ENCODE data around the gene RPP21. TPM values are rescaled to one million over a fixed set of nuclear protein-coding genes. Genes with fewer than 3 reads are reported as not detected.

Gene RPP21
- total RNA-seq: 32.1 and 65.0 TPM in 2 replicates

DNA sequence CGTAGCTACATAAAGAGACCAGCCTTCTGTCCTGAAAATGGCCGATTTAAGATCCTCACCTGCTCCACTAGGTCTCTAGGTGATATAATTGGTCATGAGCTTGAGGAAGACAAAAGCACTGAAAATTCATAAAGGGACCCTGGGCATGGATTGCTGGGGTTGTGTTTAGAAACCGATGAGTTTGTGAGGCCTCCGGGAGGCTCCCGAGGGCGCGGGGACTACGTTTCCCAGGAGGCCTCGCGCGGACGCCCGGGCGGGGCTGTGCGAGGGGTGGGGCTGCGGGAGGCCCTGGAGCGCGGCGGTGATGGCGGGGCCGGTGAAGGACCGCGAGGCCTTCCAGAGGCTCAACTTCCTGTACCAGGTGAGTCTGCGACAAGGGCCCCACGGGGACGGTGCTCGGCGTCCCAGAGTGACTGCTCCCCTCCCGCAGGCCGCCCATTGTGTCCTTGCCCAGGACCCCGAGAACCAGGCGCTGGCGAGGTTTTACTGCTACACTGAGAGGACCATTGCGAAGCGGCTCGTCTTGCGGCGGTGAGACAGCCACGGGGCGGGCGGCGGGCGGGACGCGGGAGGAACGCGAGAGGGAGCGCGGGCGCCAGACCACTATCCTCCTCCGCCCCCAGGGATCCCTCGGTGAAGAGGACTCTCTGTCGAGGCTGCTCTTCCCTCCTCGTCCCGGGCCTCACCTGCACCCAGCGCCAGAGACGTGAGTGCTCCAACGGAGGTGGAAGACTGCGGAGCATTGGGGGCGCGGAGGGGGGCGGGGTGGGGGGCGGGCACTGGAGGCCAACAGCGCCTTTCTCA is at the start of gene RPP21:
Gene RPP21, plus strand, starts transcription at position 289 of the 804 bp plus-strand sequence. Its CDS starts 16 bp downstream, at position 305.

DNA sequence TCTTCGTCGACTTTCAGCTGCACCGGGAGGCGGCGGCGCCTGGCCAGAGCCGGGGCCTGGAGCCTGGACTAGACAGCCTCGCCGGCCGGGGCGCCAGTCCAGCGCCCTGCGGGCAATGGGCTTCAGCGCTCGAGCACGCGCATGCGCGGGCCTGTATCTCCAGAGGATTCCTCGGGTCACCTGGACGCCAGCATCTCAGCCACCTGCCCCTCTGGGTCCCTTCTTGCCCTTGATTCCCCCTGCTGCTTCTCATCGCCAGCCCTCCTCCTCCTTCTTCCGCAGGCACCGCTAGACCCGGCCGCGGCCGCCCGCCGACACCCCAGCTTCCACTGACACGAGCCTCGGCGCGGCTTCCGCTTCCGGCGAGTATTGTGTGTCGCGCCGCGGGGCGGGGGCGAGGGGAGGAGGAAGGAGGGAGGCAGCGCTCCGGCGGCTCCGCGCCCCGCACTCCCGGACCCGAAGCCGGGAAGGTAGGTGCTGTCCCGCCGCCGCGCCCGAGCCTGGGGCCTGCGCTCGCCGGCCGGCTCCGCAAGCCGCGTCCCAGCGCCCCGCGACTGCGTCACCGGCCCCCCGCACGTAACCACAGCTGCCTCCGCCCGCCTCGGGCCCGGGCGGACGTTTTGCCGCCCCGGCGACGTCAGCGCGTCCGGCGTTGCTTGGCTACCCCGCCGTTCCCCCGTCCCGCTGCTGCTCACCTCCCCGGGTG is 18.3 kb upstream of the RPP21 start, which contains the start of gene TRIM39:
Gene TRIM39, plus strand, starts transcription at position 402 of the 706 bp plus-strand sequence. CDS start 2,391 bp downstream, outside the sequence.

Small RNAs within 50 kb of the gene (small RNA-seq; reads per million reads assigned to genes)
- gene HLA-N: not detected

Other genes starting within 250 kb of the RPP21 start
- not detected in 2 replicates for gene TRIM31, start 232.1 kb upstream of the RPP21 start, total RNA-seq
- not detected in 2 replicates for gene TRIM40, start 209.0 kb upstream of the RPP21 start, total RNA-seq
- not detected in 2 replicates for gene TRIM10, start 183.9 kb upstream of the RPP21 start, total RNA-seq
- gene TRIM15, start 181.6 kb upstream of the RPP21 start, total RNA-seq: not detected in 2 replicates
- gene TRIM26, start 131.8 kb upstream of the RPP21 start, total RNA-seq: 16.5 and 19.4 TPM in 2 replicates
- gene TRIM39, start 18.2 kb upstream of the RPP21 start, total RNA-seq: 6.2 and 9.0 TPM in 2 replicates
- gene HLA-E, start 144.4 kb downstream of the RPP21 start, total RNA-seq: 122 and 139 TPM in 2 replicates
- gene GNL1, start 211.3 kb downstream of the RPP21 start, total RNA-seq: 38.6 and 44.4 TPM in 2 replicates
- gene PRR3, start 212.1 kb downstream of the RPP21 start, total RNA-seq: 7.3 and 8.0 TPM in 2 replicates
- 34.9 and 42.2 TPM in 2 replicates for gene ABCF1, start 226.3 kb downstream of the RPP21 start, total RNA-seq